Hematopoietic multipotent progenitor cell treated with erythropoietin and hydrocortisone succinate and interleukin-3 and kit ligand, for 17 days (in vitro differentiated cells): ENCODE measurements around the gene NKX1-1.

Source experiments
- DNase-seq: peaks from one replicate; pipeline ENCODE4 v3.0.0-alpha.2; 2015; ENCODE audit warnings: low spot score

Gene NKX1-1

DNA sequence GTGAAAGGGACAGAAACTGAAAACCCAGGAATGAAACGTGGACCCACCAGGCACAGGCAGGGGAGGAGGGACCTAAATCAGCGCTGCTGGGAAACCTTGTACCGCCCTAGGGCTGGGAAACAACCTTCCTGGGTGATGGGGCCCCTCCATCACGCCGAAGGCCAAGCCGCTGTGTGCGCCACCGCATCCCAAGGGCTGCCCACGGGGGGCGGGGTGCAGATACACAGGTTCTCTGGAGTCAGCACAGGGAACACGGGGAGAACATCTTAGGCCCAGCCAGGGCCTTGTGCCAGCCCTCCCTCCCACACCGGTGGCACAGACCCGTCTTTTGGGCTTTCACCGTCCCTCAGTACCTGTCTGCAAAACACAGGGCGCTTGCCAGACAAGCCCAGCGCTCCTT, 46.3 kb downstream of the NKX1-1 start:
- no peak for DNase-seq

DNA sequence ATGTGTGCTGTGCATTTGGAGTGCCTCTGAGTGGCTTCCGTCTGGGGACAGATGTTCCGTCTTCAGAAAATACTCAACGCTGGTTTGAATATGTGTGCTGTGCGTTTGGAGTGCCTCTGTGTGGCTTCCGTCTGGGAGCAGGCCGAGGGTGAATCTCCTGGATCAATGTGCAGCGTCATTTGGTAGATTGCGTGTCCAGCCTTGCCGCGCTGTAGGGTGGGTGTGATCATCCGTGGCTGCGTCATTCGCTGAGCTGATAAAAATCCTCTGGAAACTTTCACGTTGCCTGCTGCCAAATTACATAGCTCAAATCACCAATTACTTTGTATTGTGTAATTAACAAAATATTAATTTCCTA, 47.1 kb downstream of the NKX1-1 start:
- DNase-seq = no peak

DNA sequence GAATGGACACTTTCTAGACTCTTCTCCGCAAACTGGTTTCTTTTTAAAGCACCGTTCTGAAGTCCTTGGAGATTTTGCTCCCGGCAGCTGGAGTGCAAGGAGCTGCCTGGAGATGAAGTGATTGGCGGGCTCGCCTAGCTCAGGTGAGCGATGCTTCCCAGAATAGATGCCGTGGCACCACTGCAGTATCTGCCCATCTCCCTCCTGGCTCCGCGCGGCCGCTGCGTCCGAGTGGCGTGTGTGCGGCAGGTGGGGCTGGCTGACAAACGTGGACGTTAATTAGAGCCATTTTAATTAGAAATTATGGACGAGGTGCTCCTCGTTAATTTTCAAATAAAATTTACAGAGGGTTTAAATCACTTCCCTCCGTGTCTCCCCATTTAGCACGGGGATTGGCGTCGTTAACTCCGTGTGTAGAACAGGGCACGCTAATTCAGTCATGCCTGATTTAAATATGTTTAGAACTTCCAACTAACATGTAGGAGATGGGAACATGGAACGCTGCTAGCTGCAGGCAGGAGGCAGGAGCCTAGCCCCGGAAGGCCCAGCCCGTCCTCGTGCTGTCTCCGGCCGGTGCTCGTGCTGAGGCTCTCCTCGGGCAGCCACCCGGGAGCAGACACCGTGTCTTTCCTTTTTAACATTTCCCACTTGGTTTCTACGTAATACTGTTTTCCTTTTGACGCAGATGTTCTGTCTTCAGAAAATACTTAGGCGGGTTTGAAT, 47.7 kb downstream of the NKX1-1 start:
- no peak for DNase-seq

DNA sequence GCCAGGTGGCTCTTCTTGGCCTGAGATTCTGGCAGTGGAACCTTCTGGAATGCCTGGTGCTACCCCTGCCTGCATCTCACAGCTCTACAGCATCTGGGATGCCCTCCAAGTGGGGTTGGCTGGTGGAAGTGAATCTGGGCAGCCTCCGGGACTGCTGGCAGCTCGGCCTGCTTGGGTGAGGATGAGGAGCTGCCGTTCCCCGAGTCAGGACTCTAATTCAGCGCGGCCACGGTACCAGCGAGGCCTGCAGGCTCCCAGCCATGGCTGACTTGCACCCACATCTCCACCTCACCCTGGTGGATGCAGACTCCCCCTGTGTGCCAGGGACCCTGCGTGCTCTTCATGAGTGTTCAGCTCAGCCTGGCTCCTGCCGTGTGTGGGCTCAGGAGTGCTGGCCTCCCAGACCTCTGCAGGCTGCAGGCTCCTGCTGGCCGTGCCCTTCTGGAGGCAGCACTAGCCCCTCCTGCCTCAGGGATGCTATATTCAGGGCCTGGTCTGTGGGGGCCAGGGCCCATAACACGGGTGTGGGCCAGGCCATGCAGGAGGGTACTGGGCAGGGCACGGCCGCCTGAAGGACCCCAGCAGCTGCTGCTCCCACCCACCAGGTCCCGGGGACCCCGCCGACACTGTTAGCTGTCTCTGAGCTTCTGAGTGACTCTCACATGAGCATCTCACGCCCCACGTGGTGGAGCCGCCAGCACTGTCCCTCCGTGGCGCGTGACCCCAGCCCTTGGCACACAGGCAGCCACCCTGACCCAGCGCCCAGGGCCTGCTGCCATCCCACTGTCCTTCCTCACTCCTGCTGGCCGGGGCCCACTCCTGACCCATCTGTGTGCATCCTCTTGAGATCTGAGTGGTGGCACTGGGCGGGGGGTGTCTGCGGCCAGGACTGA, 48.6 kb downstream of the NKX1-1 start:
- DNase-seq = no peak

DNA sequence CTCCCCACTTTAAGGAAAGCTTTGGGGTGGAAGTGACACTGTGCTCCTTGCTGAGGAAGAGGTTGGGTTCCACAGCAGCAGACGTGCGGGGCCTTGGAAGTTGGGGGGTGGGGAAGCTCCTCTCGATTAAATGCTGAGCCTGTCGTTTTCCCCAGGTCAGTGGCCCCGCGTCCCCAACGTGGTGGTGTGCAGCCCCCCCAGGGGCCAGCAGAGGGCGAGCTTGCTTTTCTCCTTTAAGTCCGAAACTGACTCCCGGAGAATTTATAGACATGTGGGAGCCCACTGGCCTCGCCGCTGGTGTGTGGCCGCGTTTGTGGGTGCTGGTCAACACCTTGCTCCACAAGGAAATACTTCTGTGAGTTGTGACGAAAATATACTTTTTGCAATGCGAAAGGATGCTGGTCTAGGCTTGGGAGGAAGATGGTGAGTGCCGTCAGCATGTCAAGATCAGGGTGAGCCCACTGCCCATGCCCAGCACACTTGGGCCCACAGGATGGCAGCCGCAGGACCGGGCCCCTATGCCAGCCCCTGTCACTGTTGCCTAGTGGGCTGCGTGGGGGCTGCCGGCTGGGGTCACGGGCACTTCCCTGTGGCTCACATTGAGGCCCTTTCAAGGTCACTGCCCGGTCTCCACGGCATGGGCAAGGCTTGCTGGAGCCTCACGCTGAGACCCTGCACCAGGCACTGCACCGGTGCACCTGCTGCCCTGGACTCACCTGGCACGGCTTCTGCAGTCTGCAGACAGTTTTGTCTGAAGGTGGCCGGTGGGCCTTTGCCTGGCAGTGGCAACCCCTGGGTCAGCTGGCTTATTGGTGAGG, 49.9 kb downstream of the NKX1-1 start:
- DNase-seq = peak; percentile 53

DNA sequence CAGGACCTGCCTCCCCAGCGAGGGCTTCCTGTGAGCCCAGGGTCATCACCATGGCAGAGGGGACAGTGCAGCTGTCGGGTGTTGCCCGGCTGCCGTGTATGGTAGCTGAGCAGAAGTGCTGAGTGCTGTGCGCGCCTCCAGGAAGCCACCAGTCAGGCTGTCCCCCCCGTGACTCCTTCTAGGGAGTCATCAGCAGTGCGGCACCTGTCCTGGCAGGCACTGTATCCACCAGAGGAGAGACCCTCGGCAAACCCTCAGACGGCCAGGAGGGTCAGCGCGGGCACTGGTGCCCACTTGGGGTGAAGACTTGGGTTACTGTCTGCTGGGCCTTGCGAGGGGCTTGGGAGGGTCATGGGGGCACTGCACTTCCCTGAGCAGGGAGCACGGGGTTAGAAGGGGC, 50.9 kb downstream of the NKX1-1 start:
- DNase-seq = no peak

DNA sequence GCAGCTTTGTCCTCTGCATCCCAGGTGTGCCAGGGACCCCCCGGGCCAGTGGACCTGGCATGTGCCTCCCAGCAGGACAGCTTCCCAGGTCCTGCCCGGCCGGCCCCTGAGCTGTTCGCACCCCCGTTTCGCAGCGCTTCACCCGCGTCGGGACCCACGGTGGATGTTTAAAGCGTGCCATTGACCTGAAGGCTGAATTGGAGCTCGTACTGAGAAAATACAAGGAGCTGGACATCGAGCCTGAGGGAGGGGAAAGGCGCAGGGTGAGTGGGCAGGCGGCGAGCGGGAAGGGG, 51.3 kb downstream of the NKX1-1 start:
- DNase-seq = no peak

DNA sequence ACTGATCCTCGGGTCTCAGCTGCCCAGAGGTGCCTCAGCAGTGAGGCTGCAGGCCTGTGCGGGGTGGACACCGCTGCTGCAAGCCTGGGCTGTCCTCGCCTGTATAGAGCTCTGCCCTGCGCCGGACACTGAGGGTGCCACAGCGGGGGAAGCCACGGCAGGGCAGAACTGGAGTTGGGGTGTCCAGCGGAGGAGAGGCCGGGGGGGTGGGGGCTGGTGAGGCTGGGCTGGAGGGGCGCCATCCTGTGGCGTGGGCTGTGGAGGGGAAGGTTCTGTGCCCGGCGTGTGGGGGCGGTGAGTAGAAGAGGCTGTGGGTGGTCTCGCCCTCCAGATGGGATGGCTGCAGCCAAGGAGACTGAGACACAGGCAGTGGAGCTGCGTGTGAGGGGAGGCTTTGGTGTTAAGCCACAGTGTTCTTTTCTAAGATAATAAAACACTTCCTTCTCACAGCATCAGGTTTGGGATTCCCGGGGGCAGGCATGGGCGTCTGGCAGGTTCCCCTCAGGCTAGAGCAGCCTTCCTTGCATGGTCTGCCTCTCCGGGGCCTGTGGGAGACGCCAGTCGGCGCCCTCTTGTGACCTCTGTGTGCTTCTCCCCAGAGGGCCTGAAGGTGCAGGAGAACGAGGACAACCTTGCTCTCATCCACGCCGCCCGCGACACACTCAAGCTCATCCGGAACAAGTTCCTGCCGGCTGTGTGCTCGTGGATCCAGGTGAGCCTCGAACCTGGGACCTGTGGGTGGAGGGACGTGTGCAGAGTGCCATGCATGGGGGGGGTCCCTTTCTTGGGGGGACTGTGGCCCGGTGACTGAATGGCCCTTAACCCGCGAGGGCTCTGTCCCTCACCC, 51.9 kb downstream of the NKX1-1 start:
- DNase-seq = no peak

DNA sequence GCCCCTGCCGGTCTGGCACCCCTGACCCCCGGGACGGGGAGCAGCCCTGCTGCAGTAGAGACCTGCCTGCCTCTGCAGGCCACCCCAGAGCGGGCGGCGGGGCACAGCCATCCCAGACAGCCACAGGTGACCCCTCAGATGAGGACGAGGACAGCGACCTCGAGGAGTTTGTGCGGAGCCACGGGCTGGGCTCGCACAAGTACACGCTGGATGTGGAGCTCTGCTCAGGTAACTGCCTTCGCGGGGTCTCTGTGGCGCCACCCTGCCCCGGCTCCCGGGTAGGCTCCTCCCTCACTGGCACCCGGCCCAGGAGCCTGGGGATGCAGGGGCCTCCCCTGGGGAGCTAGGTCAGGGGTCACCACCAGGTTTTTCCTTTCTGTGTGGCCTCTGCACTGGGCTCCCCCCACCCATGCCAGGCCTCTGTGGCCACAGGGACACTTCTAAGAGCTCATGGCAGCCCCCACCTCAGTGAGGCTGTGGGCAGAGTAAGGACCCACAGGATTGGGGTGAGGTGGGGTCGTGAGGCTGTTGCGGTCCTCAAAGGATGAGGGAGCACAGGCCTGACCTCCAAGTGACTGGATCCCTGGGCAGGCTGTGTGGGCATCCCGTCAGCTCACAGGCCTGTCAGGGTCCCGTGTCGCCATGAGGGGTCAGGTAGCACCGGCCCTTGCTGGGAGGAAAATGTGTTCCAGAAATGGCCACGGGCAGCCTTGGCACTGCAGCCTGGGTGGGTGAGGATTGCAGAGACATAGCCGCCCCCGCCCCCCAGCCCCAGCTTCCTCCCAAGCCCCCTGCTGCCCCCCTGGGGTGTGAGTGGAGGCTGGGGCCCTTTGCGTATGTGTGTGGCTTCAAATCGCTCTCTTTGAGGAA, 52.8 kb downstream of the NKX1-1 start:
- no peak for DNase-seq
